A549 (cell line): Measurements from ENCODE around the gene SPIB.

Experiments
- CTCF ChIP-seq: fragments of >200 bp; sonication (Bioruptor Twin); formaldehyde crosslinking; IDR thresholded peaks from 3 replicates; pipeline ENCODE4 v1.5.1; 2016
- REST ChIP-seq: fragments of 200-600 bp; sonication (generic); IDR thresholded peaks from 2 replicates; pipeline ENCODE4 v1.6.1; 2016; ENCODE audit warnings: antibody characterized with exemption, mild to moderate bottlenecking, moderate library complexity
- SMC3 ChIP-seq: fragments of >200 bp; sonication (Bioruptor Twin); formaldehyde crosslinking; IDR thresholded peaks from 3 replicates; pipeline ENCODE4 v1.6.1; 2018; ENCODE audit warnings: inconsistent platforms
- USF2 ChIP-seq: fragments of 450-650 bp; IDR thresholded peaks from 2 replicates; pipeline ENCODE4 v1.6.1; 2014; ENCODE audit warnings: antibody characterized with exemption

- TF ChIP-seq REST: no peak
- TF ChIP-seq SMC3: no peak
- TF ChIP-seq USF2: no peak
- TF ChIP-seq CTCF: no peak
Measured at GRCh38 chr19:50420127-50420526, 1.4 kb downstream of the SPIB start.
